Dendritic cell treated with granulocyte-macrophage colony-stimulating factor and Interleukin-4, amounts not matched to agents 40 ng/mL and 50 ng/mL, for 4 days (primary cell): Measurements from ENCODE around the gene SNX18.

Experiments used
- H3K27ac Mint-ChIP-seq: one replicate; pipeline ENCODE4 v1.8.0; 2022; ENCODE audit warnings: mild to moderate bottlenecking, mixed read lengths
- H3K27me3 Mint-ChIP-seq: one replicate; pipeline ENCODE4 v1.8.0; 2022; ENCODE audit warnings: mild to moderate bottlenecking, mixed read lengths
- H3K36me3 Mint-ChIP-seq: one replicate; pipeline ENCODE4 v1.8.0; 2022; ENCODE audit warnings: low read depth, mixed read lengths
- H3K4me1 Mint-ChIP-seq: one replicate; pipeline ENCODE4 v1.8.0; 2022; ENCODE audit warnings: low read depth, mixed read lengths
- H3K4me3 Mint-ChIP-seq: one replicate; pipeline ENCODE4 v1.8.0; 2022; ENCODE audit warnings: mild to moderate bottlenecking, moderate library complexity, mixed read lengths
- H3K9me3 Mint-ChIP-seq: one replicate; pipeline ENCODE4 v1.8.0; 2022; ENCODE audit warnings: mixed read lengths
- intact Hi-C: fragments of 100-400 bp; cut with micrococcal nuclease; formaldehyde crosslinking; loops from one replicate; pipeline ENCODE4 v1.15.0; 2022

SNX18 gene

GRCh38 chr5:54590824-54591223 is 73.3 kb downstream of the SNX18 start:
- peak overlapping the region; percentile 17 for H3K4me3 Mint-ChIP-seq

GRCh38 chr5:54593779-54594178 is 76.2 kb downstream of the SNX18 start:
- no peaks in the 10 kb centered on the region for H3K27me3 Mint-ChIP-seq
- H3K9me3 Mint-ChIP-seq: peaks cover 18% of the 10 kb centered on the region
- H3K36me3 Mint-ChIP-seq: peaks cover 13% of the 10 kb centered on the region
- intact Hi-C loops: no loop called here
- no peak overlapping the region for H3K27ac Mint-ChIP-seq
- no peak overlapping the region for H3K4me3 Mint-ChIP-seq
- peaks cover 28% of the 10 kb centered on the region for H3K4me1 Mint-ChIP-seq

More at GRCh38 chr5:54590824-54591223, 73.3 kb downstream of the SNX18 start:
- intact Hi-C loops: no loop called here
- Mint-ChIP-seq H3K9me3 (peaks cover 9% of the 10 kb centered on the region), H3K4me1 (peaks cover 25% of the 10 kb centered on the region), H3K36me3 (peaks cover 6% of the 10 kb centered on the region), H3K27me3 (no peaks in the 10 kb centered on the region), H3K27ac (peak overlapping the region; percentile 55)

- H3K4me3 Mint-ChIP-seq: no peak overlapping the region
- intact Hi-C loops: no loop called here
- no peaks in the 10 kb centered on the region for H3K27me3 Mint-ChIP-seq
- peaks cover 18% of the 10 kb centered on the region for H3K9me3 Mint-ChIP-seq
- H3K4me1 Mint-ChIP-seq: peaks cover 29% of the 10 kb centered on the region
- H3K36me3 Mint-ChIP-seq: peaks cover 13% of the 10 kb centered on the region
- H3K27ac Mint-ChIP-seq: no peak overlapping the region
Measured at GRCh38 chr5:54594181-54594580, 76.6 kb downstream of the SNX18 start.

GRCh38 chr5:54595721-54596120 is 78.2 kb downstream of the SNX18 start:
- no peak overlapping the region for H3K27ac Mint-ChIP-seq
- intact Hi-C loops: no loop called here
- H3K9me3 Mint-ChIP-seq: peaks cover 18% of the 10 kb centered on the region
- no peak overlapping the region for H3K4me3 Mint-ChIP-seq
- no peaks in the 10 kb centered on the region for H3K27me3 Mint-ChIP-seq
- peaks cover 16% of the 10 kb centered on the region for H3K4me1 Mint-ChIP-seq
- H3K36me3 Mint-ChIP-seq: peaks cover 13% of the 10 kb centered on the region
